HepG2 (cell line): ENCODE measurements around the gene FAM50A. TPM values are rescaled to one million over a fixed set of nuclear protein-coding genes. Genes with fewer than 3 reads are reported as not detected.

ENCODE experiments used
- SMYD3 ChIP-seq: sonication (generic); formaldehyde crosslinking; IDR thresholded peaks from 2 replicates; pipeline ENCODE4 v1.8.1; 2023; ENCODE audit warnings: mild to moderate bottlenecking, missing genetic modification reagents
- SNAPC2 ChIP-seq: sonication (generic); formaldehyde crosslinking; IDR thresholded peaks from 2 replicates; pipeline ENCODE4 v1.8.1; 2022; ENCODE audit warnings: mild to moderate bottlenecking, missing genetic modification reagents
- TP53 ChIP-seq: sonication (generic); formaldehyde crosslinking; conservative IDR thresholded peaks from 2 replicates; pipeline ENCODE4 v1.4.0; 2020; ENCODE audit warnings: missing genetic modification reagents
- polyA plus RNA-seq, 8 experiments: library from polyadenylated mRNA; depleted of rRNA in 3 of 8; stranded (reverse) in 7 of 8; unstranded in 1 of 8; fragments of >200 nt; fragmentation: Illumina TruSeq in 4 of 8; extraction: Trizol in 4 of 8; gene quantifications; 2 replicates each; pipeline versions ENCODE4 v1.2.1 to v1.2.3, GENCODE V29; 2011 to 2016; ENCODE audit warnings: low read depth in 4 of 8, missing spikeins in 1 of 8, mixed read lengths in 1 of 8; ENCODE audit not compliant: insufficient read depth in 1 of 8
- total RNA-seq, 5 experiments: library from RNA; depleted of rRNA; stranded (reverse); fragments of >200 nt; fragmentation: Illumina TruSeq; extraction: Trizol; gene quantifications; 2 replicates each; pipeline ENCODE4 v1.2.3, GENCODE V29; 2016; ENCODE audit warnings: low read depth in 1 of 5
- TF ChIP-seq, protein P1 (sequence below): sonication (generic); formaldehyde crosslinking; IDR thresholded peaks from 2 replicates; pipeline ENCODE4 v1.5.0; 2020; ENCODE audit warnings: missing genetic modification reagents
- TF ChIP-seq, protein P2 (sequence below): sonication (generic); formaldehyde crosslinking; IDR thresholded peaks from 2 replicates; pipeline ENCODE4 v1.4.0; 2020; ENCODE audit warnings: missing genetic modification reagents, borderline replicate concordance
- TF ChIP-seq, protein P3 (sequence below): sonication (generic); formaldehyde crosslinking; IDR thresholded peaks from 2 replicates; pipeline ENCODE4 v1.5.0; 2020; ENCODE audit warnings: missing genetic modification reagents
- TF ChIP-seq, protein P4 (sequence below): sonication (generic); formaldehyde crosslinking; IDR thresholded peaks from 2 replicates; pipeline ENCODE4 v1.9.0; 2021; ENCODE audit warnings: missing genetic modification reagents, borderline replicate concordance

Gene FAM50A
- total and polyA plus RNA-seq, 2 of the 13 experiments (the other 11 are each of a cell fraction or from before 2014, with no cell fraction given): 30.7 to 40.7 TPM

DNA sequence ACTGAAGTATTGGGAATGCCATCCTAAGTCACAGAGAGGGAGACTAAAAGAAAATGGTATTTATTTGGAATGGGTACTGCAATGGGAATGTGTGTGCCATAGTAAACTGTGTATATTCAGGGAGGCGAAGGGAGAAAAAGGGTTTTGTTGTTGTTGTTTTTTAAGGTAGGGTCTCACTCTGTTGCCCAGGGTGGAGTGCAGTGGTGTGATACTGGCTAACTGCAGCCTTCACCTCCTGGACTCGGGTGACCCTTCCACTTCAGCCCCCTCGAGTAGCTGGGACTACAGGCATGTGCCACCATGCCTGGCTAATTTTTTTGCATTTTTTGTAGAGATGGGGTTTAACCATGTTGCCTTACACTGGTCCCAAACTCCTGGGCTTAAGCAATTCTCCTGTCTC lies 50.8 kb downstream of the FAM50A start (continued):
- TF ChIP-seq, protein P1, sequence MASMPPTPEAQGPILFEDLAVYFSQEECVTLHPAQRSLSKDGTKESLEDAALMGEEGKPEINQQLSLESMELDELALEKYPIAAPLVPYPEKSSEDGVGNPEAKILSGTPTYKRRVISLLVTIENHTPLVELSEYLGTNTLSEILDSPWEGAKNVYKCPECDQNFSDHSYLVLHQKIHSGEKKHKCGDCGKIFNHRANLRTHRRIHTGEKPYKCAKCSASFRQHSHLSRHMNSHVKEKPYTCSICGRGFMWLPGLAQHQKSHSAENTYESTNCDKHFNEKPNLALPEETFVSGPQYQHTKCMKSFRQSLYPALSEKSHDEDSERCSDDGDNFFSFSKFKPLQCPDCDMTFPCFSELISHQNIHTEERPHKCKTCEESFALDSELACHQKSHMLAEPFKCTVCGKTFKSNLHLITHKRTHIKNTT (CRISPR knock-in tag): no peak
- TF ChIP-seq, protein P2, sequence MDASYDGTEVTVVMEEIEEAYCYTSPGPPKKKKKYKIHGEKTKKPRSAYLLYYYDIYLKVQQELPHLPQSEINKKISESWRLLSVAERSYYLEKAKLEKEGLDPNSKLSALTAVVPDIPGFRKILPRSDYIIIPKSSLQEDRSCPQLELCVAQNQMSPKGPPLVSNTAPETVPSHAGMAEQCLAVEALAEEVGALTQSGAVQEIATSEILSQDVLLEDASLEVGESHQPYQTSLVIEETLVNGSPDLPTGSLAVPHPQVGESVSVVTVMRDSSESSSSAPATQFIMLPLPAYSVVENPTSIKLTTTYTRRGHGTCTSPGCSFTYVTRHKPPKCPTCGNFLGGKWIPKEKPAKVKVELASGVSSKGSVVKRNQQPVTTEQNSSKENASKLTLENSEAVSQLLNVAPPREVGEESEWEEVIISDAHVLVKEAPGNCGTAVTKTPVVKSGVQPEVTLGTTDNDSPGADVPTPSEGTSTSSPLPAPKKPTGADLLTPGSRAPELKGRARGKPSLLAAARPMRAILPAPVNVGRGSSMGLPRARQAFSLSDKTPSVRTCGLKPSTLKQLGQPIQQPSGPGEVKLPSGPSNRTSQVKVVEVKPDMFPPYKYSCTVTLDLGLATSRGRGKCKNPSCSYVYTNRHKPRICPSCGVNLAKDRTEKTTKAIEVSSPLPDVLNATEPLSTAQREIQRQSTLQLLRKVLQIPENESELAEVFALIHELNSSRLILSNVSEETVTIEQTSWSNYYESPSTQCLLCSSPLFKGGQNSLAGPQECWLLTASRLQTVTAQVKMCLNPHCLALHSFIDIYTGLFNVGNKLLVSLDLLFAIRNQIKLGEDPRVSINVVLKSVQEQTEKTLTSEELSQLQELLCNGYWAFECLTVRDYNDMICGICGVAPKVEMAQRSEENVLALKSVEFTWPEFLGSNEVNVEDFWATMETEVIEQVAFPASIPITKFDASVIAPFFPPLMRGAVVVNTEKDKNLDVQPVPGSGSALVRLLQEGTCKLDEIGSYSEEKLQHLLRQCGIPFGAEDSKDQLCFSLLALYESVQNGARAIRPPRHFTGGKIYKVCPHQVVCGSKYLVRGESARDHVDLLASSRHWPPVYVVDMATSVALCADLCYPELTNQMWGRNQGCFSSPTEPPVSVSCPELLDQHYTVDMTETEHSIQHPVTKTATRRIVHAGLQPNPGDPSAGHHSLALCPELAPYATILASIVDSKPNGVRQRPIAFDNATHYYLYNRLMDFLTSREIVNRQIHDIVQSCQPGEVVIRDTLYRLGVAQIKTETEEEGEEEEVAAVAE (CRISPR knock-in tag): no peak
- TF ChIP-seq, protein P3, sequence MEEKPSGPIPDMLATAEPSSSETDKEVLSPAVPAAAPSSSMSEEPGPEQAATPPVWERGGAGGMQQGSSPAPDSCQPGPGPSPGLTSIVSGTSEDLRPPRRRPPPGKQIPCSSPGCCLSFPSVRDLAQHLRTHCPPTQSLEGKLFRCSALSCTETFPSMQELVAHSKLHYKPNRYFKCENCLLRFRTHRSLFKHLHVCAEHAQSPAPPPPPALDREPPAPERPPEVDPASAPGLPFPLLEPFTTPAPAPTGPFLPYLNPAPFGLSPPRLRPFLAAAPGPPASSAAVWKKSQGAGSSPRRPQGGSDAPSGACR (CRISPR knock-in tag): no peak
- TF ChIP-seq, protein P4, sequence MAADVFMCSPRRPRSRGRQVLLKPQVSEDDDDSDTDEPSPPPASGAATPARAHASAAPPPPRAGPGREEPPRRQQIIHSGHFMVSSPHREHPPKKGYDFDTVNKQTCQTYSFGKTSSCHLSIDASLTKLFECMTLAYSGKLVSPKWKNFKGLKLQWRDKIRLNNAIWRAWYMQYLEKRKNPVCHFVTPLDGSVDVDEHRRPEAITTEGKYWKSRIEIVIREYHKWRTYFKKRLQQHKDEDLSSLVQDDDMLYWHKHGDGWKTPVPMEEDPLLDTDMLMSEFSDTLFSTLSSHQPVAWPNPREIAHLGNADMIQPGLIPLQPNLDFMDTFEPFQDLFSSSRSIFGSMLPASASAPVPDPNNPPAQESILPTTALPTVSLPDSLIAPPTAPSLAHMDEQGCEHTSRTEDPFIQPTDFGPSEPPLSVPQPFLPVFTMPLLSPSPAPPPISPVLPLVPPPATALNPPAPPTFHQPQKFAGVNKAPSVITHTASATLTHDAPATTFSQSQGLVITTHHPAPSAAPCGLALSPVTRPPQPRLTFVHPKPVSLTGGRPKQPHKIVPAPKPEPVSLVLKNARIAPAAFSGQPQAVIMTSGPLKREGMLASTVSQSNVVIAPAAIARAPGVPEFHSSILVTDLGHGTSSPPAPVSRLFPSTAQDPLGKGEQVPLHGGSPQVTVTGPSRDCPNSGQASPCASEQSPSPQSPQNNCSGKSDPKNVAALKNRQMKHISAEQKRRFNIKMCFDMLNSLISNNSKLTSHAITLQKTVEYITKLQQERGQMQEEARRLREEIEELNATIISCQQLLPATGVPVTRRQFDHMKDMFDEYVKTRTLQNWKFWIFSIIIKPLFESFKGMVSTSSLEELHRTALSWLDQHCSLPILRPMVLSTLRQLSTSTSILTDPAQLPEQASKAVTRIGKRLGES: no peak
- TF ChIP-seq SNAPC2: no peak
- no peak for TF ChIP-seq SMYD3 (CRISPR knock-in tag)
- TF ChIP-seq TP53 (CRISPR knock-in tag): no peak
- TF ChIP-seq, all 625 proteins: peak for 0
